CD4-positive, alpha-beta T cell treated with Interleukin-21 for 1 hour (primary cell): ENCODE measurements around the gene MEAF6.

ENCODE experiments used
- DNase-seq: peaks from one replicate; pipeline ENCODE4 v3.0.0-alpha.2; 2020

MEAF6 gene

GRCh38 chr1:37482796-37483744 is 31.5 kb downstream of the MEAF6 start:
- DNase-seq: peak; percentile 8

GRCh38 chr1:37482004-37482785 is 32.4 kb downstream of the MEAF6 start:
- no peak for DNase-seq

- peak; percentile 12 for DNase-seq
Observed at GRCh38 chr1:37481289-37482003, 33.1 kb downstream of the MEAF6 start.

GRCh38 chr1:37480581-37481288 is 33.8 kb downstream of the MEAF6 start:
- peak; percentile 4 for DNase-seq

- no peak for DNase-seq
Observed at GRCh38 chr1:37480125-37480466, 34.5 kb downstream of the MEAF6 start.

GRCh38 chr1:37479255-37480124 is 35.1 kb downstream of the MEAF6 start:
- peak; percentile 90 for DNase-seq

GRCh38 chr1:37478890-37479254 is 35.7 kb downstream of the MEAF6 start:
- DNase-seq: peak; percentile 76

GRCh38 chr1:37478451-37478881 is 36.1 kb downstream of the MEAF6 start:
- peak; percentile 56 for DNase-seq

- no peak for DNase-seq
Observed at GRCh38 chr1:37477946-37478345, 36.6 kb downstream of the MEAF6 start.

- peak; percentile 92 for DNase-seq
Observed at GRCh38 chr1:37477198-37477931, 37.2 kb downstream of the MEAF6 start.

- peak; percentile 5 for DNase-seq
Observed at GRCh38 chr1:37476460-37477197, 37.9 kb downstream of the MEAF6 start.

- DNase-seq: peak; percentile 16
Observed at GRCh38 chr1:37476087-37476452, 38.5 kb downstream of the MEAF6 start.

GRCh38 chr1:37475380-37476086 is 39.0 kb downstream of the MEAF6 start:
- peak; percentile 16 for DNase-seq

GRCh38 chr1:37474697-37475379 is 39.7 kb downstream of the MEAF6 start:
- peak; percentile 20 for DNase-seq

GRCh38 chr1:37474046-37474696 is 40.4 kb downstream of the MEAF6 start, which contains the start of gene ZC3H12A:
Gene ZC3H12A, plus strand, starts transcription at chr1:37474580. Its CDS starts 917 bp downstream, at chr1:37475497.
- peak; percentile 93 for DNase-seq

- peak; percentile 70 for DNase-seq
Observed at GRCh38 chr1:37473431-37474045, 41.0 kb downstream of the MEAF6 start.

GRCh38 chr1:37472994-37473393 is 41.6 kb downstream of the MEAF6 start:
- peak; percentile 42 for DNase-seq

- no peak for DNase-seq
Observed at GRCh38 chr1:37472281-37472680, 42.3 kb downstream of the MEAF6 start.
